ENCODE measurements around the gene SYNC. TPM values are rescaled to one million over a fixed set of nuclear protein-coding genes. Genes with fewer than 3 reads are reported as not detected.
"Not testable (repeated sequence)": the region's sequence is repeated elsewhere in the genome, so short reads cannot be mapped to it uniquely, and the experiment has no call there.

SYNC gene
- polyA plus RNA-seq, 1 donor, result 48.6 TPM

- DNase-seq (ENCODE audit: low read depth), result no peak
Observed at GRCh38 chr1:32693455-32694174, 9.0 kb downstream of the SYNC start.

GRCh38 chr1:32686387-32686786, 16.2 kb downstream of the SYNC start:
- no peak for DNase-seq (ENCODE audit: low read depth)

- no peak for DNase-seq (ENCODE audit: low read depth)
Observed at GRCh38 chr1:32685498-32685897, 17.1 kb downstream of the SYNC start.

- peak; percentile 39 for DNase-seq (ENCODE audit: low read depth)
Observed at GRCh38 chr1:32684167-32684811, 18.3 kb downstream of the SYNC start.

GRCh38 chr1:32683397-32683796, 19.2 kb downstream of the SYNC start:
- no peak for DNase-seq (ENCODE audit: low read depth)

- no peak for DNase-seq (ENCODE audit: low read depth)
Observed at GRCh38 chr1:32681999-32682398, 20.6 kb downstream of the SYNC start.

- no peak for DNase-seq (ENCODE audit: low read depth)
Observed at GRCh38 chr1:32681509-32681908, 21.1 kb downstream of the SYNC start.

GRCh38 chr1:32680642-32681041, 21.9 kb downstream of the SYNC start:
- DNase-seq (ENCODE audit: low read depth), result no peak

- not testable (repeated sequence) for DNase-seq (ENCODE audit: low read depth)
Observed at GRCh38 chr1:32679993-32680392, 22.6 kb downstream of the SYNC start.

- DNase-seq (ENCODE audit: low read depth), result no peak
Observed at GRCh38 chr1:32676945-32677344, 25.6 kb downstream of the SYNC start.

GRCh38 chr1:32668716-32669115, 33.9 kb downstream of the SYNC start:
- not testable (repeated sequence) for DNase-seq (ENCODE audit: low read depth)

GRCh38 chr1:32666901-32667566, 35.5 kb downstream of the SYNC start:
- no peak for DNase-seq (ENCODE audit: low read depth)

- no peak for DNase-seq (ENCODE audit: low read depth)
Observed at GRCh38 chr1:32665915-32666314, 36.7 kb downstream of the SYNC start.

- DNase-seq (ENCODE audit: low read depth), result no peak
Observed at GRCh38 chr1:32659581-32659980, 43.0 kb downstream of the SYNC start.

- DNase-seq (ENCODE audit: low read depth), result no peak
Observed at GRCh38 chr1:32652244-32652962, 50.2 kb downstream of the SYNC start.

- DNase-seq (ENCODE audit: low read depth), result peak; percentile 4
Observed at GRCh38 chr1:32651461-32652073, 51.0 kb downstream of the SYNC start.

- DNase-seq (ENCODE audit: low read depth), result peak; percentile 91
Observed at GRCh38 chr1:32650752-32651460, 51.7 kb downstream of the SYNC start, which contains the start of gene RBBP4. Gene RBBP4, plus strand, starts transcription at chr1:32651208. Its CDS starts 99 bp downstream, at chr1:32651307.

GRCh38 chr1:32650248-32650751, 52.3 kb downstream of the SYNC start, which contains the start of gene ZBTB8OS:
Gene ZBTB8OS, minus strand, starts transcription at chr1:32650550. Its CDS starts 21 bp downstream, at chr1:32650529.
- DNase-seq (ENCODE audit: low read depth), result peak; percentile 92

- no peak for DNase-seq (ENCODE audit: low read depth)
Observed at GRCh38 chr1:32647308-32648134, 55.0 kb downstream of the SYNC start.

- DNase-seq (ENCODE audit: low read depth), result no peak
Observed at GRCh38 chr1:32644426-32644825, 58.1 kb downstream of the SYNC start.

Measured in forelimb muscle (tissue), 1 donor.